ENCODE measurements around the gene FZD10.

- TF ChIP-seq POLR2A (IDR thresholded peaks at IDR 0.05; ENCODE audit: low read depth, low read length) (no peak), POLR2AphosphoS5 (IDR thresholded peaks at IDR 0.05; ENCODE audit: low read depth, low read length) (no peak), TAF1 (IDR thresholded peaks at IDR 0.05; ENCODE audit: borderline replicate concordance, low read depth, low read length) (no peak)
Measured at GRCh38 chr12:130181211-130181610, 18.9 kb downstream of the FZD10 start.
